GM11168 (cell line): ENCODE measurements around the gene MYL11.
"Not testable (repeated sequence)": the region's sequence is repeated elsewhere in the genome, so short reads cannot be mapped to it uniquely, and the experiment has no call there.

Experiments used
- in situ Hi-C: fragments of 300-500 bp; cut with MboI; formaldehyde crosslinking; loops from one replicate; pipeline ENCODE4 v1.12.0; 2022; ENCODE audit warnings: low sequenced_read_pairs; ENCODE audit not compliant: unreplicated experiment

The MYL11 gene

DNA sequence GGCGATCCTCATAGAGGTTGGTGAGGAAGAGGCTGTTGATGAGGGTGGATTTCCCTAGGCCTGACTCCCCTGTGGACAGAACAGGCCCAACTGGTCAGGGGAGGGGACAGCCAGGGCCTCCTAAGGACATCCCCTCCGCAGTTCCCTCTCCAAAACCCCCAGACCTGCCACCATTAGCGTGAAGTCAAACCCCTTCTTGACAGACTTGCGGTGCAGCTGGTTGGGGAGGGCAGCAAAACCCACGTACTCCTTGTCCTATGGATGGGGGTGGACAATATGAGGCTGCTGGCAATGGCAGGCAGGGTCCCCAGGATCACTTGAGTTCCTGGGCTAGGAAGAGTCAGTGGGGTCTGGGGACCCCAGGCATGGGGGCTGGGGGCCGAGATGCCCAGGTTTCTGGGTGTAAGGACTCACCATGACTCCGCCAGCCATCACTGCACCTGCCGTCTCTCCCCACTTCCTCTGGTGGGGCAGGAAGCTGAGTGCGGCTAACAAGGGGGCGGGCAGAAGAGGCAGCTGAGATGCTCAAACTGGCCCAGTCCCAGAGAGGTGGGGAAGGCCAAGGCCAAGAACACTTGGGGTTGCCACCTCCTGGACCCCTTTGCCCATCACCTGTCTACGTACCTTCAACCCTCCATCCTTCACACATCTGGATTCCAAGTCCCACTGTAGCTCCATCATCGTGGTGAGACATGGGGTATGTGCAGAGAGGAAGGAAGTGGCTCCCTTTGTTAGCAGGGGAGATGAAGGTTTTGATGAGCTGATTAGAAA, 7.7 kb downstream of the MYL11 start, which contains the start of gene SEPTIN1:
SEPTIN1 (minus strand) TSS at position 451 of the 771 bp plus-strand sequence; CDS start at position 432, 19 bp downstream.
- in situ Hi-C loops: no loop called here

DNA sequence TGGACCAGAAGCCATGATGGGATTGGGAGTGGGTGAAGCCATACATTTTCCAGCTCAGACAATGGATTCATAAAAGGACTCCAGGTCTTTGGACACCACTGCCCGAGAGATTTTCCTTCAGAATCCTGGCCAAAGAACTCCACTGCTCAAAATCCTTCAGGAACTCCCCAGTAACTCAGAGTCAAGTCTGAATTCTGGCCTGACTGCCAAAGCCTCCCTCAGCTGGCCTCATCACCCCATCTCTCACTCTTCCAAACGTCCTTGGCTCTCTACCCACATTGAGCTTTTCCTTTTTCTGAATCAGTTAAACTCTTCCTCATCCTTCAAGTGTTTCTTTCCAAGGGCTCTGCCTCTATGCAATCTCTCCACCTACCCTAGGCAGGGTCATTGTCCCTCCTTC, 8.9 kb downstream of the MYL11 start:
- in situ Hi-C loops: no loop called here

DNA sequence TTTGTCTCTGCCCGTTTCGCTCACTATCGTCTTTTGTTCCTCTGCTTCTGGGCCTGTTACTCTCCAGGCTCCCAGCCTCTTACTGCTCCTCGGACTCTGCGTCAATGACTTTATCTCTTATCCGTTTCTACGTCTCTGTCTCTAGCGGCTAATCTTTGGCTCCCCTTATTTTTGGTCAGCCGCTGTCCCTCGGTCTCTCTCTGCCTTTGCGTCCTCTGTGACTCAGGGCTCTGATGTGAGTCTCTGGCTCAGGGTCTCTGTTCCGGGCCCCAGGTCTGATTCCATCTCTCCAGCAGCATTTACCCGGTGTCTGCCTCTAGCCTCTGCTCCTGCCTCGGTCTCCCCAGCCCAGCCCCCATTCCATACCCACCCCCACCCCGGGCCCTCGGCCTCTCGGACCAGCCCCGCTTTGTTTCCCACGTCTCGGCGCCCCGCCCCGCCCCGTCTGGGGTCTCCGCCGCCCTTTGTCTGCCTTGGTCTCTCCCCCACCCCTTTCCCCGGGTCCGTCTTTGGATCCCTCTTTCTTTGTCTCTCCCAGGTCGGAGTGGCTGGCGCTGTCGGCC, 20.1 kb downstream of the MYL11 start:
- in situ Hi-C loops: no loop called here

- in situ Hi-C loops: no loop called here
Observed at GRCh38 chr16:30395155-30395991, 20.8 kb downstream of the MYL11 start, which contains the start of gene ZNF48. TSS of gene ZNF48 (plus strand) at chr16:30395420. CDS start at chr16:30395795, 375 bp downstream.

- in situ Hi-C loops: no loop called here
Observed at GRCh38 chr16:30395992-30396585, 21.5 kb downstream of the MYL11 start.

- in situ Hi-C loops: not testable (repeated sequence)
Observed at GRCh38 chr16:30396627-30397026, 22.0 kb downstream of the MYL11 start.

- in situ Hi-C loops: no loop called here
Observed at GRCh38 chr16:30397056-30397455, 22.5 kb downstream of the MYL11 start.

DNA sequence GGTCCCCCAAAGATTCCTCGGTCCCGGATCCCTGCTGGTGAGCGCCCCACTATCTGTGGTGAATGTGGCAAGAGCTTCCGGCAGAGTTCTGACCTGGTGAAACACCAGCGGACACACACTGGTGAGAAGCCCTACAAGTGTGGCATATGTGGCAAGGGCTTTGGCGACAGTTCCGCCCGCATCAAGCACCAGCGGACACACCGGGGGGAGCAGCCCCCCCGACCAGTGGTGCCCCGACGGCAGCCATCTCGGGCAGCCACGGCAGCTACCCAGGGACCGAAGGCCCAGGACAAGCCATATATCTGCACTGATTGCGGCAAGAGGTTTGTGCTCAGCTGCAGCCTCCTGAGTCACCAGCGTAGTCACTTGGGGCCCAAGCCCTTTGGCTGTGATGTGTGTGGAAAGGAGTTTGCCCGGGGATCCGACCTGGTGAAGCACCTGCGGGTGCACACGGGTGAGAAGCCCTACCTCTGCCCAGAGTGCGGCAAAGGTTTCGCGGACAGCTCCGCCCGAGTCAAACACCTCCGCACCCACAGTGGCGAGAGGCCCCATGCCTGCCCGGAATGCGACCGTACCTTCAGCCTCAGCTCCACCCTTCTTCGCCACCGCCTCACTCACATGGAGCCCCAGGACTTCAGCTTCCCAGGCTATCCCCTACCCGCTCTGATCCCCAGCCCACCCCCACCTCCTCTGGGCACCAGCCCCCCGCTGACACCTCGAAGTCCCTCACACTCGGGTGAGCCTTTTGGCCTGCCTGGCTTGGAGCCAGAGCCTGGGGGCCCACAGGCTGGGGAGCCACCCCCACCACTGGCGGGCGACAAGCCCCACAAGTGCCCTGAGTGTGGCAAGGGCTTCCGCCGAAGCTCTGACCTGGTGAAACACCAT, 23.4 kb downstream of the MYL11 start:
- in situ Hi-C loops: no loop called here

- in situ Hi-C loops: no loop called here
Observed at GRCh38 chr16:30398661-30399434, 24.2 kb downstream of the MYL11 start.

DNA sequence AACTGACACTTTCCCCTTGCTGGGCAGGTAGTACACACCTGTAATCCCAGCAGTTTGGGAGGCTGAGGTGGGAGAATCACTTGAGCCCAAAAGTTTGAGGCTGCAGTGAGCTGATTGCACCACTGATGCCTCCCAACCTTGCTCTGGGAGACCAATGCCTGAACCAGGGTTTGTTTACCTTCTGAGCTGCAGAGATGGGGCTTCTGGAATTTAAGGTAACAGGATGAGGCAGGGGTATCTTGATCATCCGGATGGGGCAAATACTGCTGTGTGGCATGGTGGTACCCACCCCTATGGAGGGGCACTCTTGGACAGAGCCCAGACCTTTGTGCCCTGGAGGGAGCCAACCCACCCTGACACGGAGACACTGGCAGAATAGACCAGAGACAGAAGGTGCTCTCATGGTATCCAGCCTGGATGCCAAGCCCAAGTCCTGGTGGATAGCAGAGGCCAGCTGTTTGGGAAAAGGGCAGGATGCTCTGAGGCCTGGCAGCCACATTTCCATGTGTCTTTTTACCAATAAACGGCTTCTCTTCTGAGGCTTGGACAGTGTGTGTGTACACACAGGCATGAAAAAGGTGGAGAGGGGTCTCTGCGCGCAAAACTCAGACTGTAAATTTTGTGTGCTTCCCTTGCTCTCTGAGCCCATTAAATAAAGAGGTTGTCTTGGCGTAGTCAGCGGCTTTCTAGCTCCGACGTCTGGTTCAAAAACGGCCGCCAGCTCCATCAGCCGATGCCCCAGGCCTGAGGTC, 25.0 kb downstream of the MYL11 start:
- in situ Hi-C loops: loop anchor here (25.0 kb wide), 1 partner anchor 937 kb away; the partner anchor contains the start of genes BOLA2, SLX1B and SULT1A4

DNA sequence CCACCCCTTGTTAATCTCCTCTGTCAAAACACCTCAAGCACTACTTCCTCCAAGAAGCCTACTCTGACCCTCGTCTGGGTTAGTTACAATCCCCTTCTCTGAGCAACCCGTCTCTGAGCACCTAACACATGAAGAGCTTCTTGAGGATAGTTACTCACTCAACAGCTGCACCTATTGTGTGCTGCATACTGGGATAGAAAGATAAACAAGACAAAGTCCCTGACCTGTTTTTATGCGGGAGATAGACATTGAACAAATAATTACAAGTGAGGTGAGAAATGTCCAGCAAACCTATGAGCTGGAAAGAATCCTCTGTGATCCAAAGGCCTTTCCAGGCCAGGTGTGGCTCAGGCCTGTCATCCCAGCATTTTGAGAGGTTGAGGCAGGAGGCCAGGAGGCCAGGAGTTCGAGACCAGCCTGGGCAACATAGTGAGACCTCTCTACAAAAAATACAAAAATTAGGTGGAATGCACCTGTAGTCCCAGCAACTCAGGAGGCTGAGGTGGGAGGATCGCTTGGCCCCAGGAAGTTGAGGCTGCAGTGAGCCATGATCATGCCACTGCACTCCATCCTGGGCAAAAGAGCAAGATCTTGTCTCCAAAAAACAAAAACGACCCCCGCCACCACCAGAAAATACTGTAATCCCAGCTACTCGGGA, 27.3 kb downstream of the MYL11 start:
- in situ Hi-C loops: loop anchor here (25.0 kb wide), 1 partner anchor 940 kb away; the partner anchor contains the start of genes BOLA2, SLX1B and SULT1A4

DNA sequence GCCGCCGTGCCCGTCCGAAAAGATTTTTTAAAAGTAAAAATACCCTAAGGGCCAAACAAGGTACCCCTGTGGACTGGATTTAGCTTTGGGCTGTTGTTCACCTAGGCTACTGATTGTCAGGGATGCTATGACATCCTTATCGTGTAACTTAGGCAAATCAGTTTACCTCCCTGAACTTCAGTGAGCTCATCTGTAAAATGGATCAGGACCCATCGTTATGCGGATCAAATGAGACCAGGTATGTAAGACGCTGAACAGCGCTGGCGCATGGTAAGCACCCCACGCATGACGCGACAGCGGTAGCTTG, 32.1 kb downstream of the MYL11 start:
- in situ Hi-C loops: loop anchor here (25.0 kb wide), 1 partner anchor 944 kb away; the partner anchor contains the start of genes BOLA2, SLX1B and SULT1A4

GRCh38 chr16:30407102-30407803, 32.7 kb downstream of the MYL11 start, which contains the start of gene ZNF771:
TSS of gene ZNF771 (plus strand) at chr16:30407606. CDS start at chr16:30408054, 448 bp downstream.
- in situ Hi-C loops: loop anchor here (25.0 kb wide), 1 partner anchor 945 kb away; the partner anchor contains the start of genes BOLA2, SLX1B and SULT1A4

- in situ Hi-C loops: loop anchor here (25.0 kb wide), 1 partner anchor 946 kb away; the partner anchor contains the start of genes BOLA2, SLX1B and SULT1A4
Observed at GRCh38 chr16:30407804-30408534, 33.4 kb downstream of the MYL11 start.

DNA sequence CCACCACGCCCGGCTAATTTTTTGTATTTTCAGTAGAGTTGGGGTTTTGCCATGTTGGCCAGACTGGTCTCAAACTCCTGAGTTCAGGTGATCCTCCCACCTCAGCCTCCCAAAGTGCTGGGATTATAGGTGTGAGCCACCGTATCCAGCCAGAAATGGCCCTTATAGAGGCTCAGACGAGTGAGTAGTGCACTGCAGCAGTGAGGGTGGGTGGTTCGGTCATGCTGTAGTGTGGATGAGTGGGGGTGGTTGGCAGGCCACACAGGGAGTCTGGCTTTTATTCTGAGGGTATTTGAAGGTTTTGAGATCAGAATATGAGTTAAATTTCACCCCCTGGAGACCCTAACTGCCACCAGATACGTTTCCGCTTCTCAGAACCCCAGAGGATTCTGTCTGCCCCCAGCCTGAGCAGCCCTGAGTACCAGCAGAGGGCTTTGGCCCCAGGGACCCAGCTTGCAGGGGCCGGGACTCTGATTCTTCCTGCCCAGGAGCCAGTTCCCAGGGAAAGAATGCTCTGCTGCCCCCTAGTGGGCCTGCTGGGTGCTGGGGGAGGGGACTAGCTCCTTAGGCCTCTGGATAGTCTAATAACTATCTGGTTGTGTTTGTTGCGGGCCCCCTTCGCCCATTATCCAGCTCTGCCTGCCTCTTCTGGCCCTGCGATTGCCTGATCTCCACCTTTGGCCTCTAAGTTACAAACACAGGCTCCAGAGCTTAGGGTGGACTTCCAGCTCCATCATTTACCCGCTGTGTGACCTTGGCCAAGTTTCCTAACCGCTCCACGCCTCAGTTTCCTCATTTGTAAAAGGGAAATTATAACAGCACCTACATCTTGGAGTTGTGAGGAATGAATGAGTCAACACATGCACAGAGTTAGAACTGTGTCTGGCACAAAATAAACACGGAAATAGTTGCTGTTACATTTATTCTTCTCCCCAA, 34.8 kb downstream of the MYL11 start:
- in situ Hi-C loops: loop anchor here (25.0 kb wide), 1 partner anchor 947 kb away; the partner anchor contains the start of genes BOLA2, SLX1B and SULT1A4
